ENCODE measurements around the gene RFPL3. TPM values are rescaled to one million over a fixed set of nuclear protein-coding genes. Genes with fewer than 3 reads are reported as not detected.
A peak's percentile ranks its signal among the peaks of the same experiment; 100 is the strongest.
"Not testable (repeated sequence)": the region's sequence is repeated elsewhere in the genome, so short reads cannot be mapped to it uniquely, and the experiment has no call there.

RFPL3 gene
- total and polyA plus RNA-seq, 4 experiments from 2014 or later: not detected

DNA sequence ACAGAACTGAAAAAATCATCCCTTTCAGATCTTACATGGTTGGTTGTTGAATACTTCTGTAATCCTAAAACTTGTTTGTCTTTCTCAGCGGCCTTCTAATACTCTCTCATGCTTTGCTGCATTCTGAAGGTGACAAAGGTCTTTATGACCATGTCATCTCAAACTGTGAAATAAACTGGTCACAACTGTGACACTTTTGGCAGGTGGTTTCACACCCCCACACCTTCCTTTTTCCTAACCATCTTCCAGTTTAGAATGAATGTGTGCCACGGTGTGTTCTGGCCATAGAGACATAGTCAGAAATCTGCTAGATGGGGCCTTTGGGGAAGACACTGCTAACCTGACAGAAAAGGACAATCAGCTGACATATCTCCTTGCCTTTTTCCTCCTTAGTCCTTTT is 14.7 kb upstream of the RFPL3 start:
- Histone ChIP-seq H3K27me3 (ENCODE audit: insufficient read depth, low read length) (peaks cover 9% of the 10 kb centered on the region), H3K4me1 (ENCODE audit: insufficient read depth, low read length) (no peaks in the 10 kb centered on the region), H3K9me3 (ENCODE audit: control insufficient read depth in 1 of 2, low read length in 2 of 2) (no peaks in the 10 kb centered on the region), H3K36me3 (ENCODE audit: insufficient read depth, low read length) (no peaks in the 10 kb centered on the region), H3K27ac (ENCODE audit: low read depth, low read length) (no peak overlapping the region), H3K4me3 (ENCODE audit: low read length in 2 of 2) (no peak overlapping the region)
- peaks cover 0 to 2% (median under 1%) of the 10 kb centered on the region in 4 donors for H3K4me1 Mint-ChIP-seq
- no peaks in the 10 kb centered on the region for H3K36me3 Mint-ChIP-seq
- ChIA-PET CTCF (ENCODE audit: partially characterized antibody) (no interaction called here), POLR2A (ENCODE audit: partially characterized antibody) (no interaction called here)
- H3K27ac Mint-ChIP-seq: no peak overlapping the region
- intact Hi-C loops (cut with micrococcal nuclease): no loop called here
- peaks cover 23 to 34% of the 10 kb centered on the region in 2 donors for H3K27me3 Mint-ChIP-seq
- DNase-seq: no peak
- peaks cover 0 to 3% (median 0%) of the 10 kb centered on the region in 8 donors for H3K9me3 Mint-ChIP-seq
- no peak overlapping the region for H3K4me3 Mint-ChIP-seq

DNA sequence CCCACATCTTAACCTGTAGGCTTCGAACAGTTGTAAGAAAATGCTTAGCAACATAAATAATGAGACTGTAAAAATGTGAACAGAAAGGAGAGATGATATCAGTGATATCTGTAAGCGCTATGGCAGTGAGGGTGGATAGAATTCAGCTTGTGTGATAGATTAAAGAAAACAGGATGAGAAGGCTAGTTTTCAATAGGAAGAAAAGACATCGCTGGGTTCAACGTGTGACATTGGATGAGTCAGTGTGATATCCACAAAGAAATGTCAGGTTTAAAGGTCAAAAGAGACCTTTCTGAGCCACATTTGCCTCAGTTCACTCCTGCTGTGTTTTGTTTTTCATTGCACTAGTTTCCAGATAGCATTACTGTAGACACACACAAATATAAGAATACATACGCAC is 13.7 kb upstream of the RFPL3 start:
- peaks cover 20 to 30% of the 10 kb centered on the region in 2 donors for H3K27me3 Mint-ChIP-seq
- H3K27ac Mint-ChIP-seq: no peak overlapping the region
- no peak overlapping the region for H3K4me3 ChIP-seq (ENCODE audit: low read length in 2 of 2)
- H3K36me3 Mint-ChIP-seq: no peaks in the 10 kb centered on the region
- H3K4me3 Mint-ChIP-seq: no peak overlapping the region
- H3K9me3 ChIP-seq (ENCODE audit: control insufficient read depth in 1 of 2, low read length in 2 of 2): no peaks in the 10 kb centered on the region
- DNase-seq: no peak
- no peaks in the 10 kb centered on the region for H3K36me3 ChIP-seq (ENCODE audit: insufficient read depth, low read length)
- H3K4me1 ChIP-seq (ENCODE audit: insufficient read depth, low read length): no peaks in the 10 kb centered on the region
- intact Hi-C loops (cut with micrococcal nuclease): no loop called here
- H3K4me1 Mint-ChIP-seq: peaks cover 0 to under 1% (median 0%) of the 10 kb centered on the region in 4 donors
- no peak overlapping the region for H3K27ac ChIP-seq (ENCODE audit: low read depth, low read length)
- peaks cover 9% of the 10 kb centered on the region for H3K27me3 ChIP-seq (ENCODE audit: insufficient read depth, low read length)
- peaks cover 0 to 3% (median 0%) of the 10 kb centered on the region in 8 donors for H3K9me3 Mint-ChIP-seq
- POLR2A ChIA-PET (ENCODE audit: partially characterized antibody): no interaction called here
- CTCF ChIA-PET (ENCODE audit: partially characterized antibody): no interaction called here

DNA sequence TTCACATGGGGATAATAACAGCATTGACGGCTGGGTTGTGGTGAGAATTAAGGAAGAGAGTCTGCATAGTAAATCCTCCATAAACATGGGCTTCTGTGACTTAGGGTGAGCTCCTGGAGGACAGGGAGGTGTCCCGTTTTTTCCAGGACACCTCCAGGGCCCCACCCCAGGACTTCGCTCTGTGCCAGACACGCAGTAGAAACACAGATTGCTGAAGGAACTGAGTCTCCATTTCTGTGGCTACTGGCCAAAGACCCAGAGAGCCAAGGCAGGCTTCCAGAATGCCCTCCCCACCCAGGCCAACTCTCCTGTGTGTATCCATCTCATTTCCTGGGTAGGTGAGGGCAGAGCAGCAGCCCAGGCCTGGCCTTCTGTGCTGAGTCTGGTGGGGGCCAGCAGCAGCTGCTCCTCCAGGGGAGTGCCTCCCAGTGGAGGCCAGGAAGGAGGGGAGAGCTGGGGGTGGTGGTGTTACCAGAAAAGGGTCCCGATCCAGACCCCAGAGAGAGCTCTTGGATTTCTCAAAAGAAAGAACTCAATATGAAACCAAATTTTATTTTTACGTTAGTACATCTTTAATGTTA is 9.5 kb upstream of the RFPL3 start:
- ChIA-PET POLR2A (ENCODE audit: partially characterized antibody) (no interaction called here), CTCF (ENCODE audit: partially characterized antibody) (no interaction called here)
- Histone ChIP-seq H3K9me3 (ENCODE audit: control insufficient read depth in 1 of 2, low read length in 2 of 2) (no peaks in the 10 kb centered on the region), H3K4me3 (ENCODE audit: low read length in 2 of 2) (no peak overlapping the region), H3K4me1 (ENCODE audit: insufficient read depth, low read length) (no peaks in the 10 kb centered on the region), H3K27me3 (ENCODE audit: insufficient read depth, low read length) (peaks cover 5% of the 10 kb centered on the region), H3K27ac (ENCODE audit: low read depth, low read length) (no peak overlapping the region), H3K36me3 (ENCODE audit: insufficient read depth, low read length) (no peaks in the 10 kb centered on the region)
- H3K36me3 Mint-ChIP-seq: no peaks in the 10 kb centered on the region
- no peaks in the 10 kb centered on the region for H3K4me1 Mint-ChIP-seq
- no peak for DNase-seq
- H3K9me3 Mint-ChIP-seq: peaks cover 0 to 3% (median under 1%) of the 10 kb centered on the region in 8 donors
- H3K27ac Mint-ChIP-seq: no peak overlapping the region
- H3K4me3 Mint-ChIP-seq: no peak overlapping the region
- intact Hi-C loops (cut with micrococcal nuclease): no loop called here
- peaks cover 4 to 13% of the 10 kb centered on the region in 2 donors for H3K27me3 Mint-ChIP-seq

DNA sequence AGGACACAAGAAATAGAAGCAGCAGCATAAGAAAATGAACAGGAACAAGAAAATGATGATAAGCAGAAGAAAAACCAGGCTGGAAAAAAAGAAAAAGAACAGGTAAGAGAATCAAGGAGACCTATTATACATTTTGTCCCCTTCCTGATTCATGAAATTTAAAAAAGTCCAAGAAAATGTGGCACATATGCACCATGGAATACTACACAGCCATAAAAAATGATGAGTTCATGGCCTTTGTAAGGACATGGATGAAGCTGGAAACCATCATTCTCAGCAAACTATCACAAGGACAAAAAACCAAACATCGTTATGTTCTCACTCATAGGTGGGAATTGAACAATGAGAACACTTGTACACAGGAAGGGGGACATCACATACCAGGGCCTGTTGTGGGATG is 5.8 kb upstream of the RFPL3 start:
- H3K27ac Mint-ChIP-seq; DNase-seq; H3K4me3 ChIP-seq (ENCODE audit: low read length in 2 of 2); H3K4me1 Mint-ChIP-seq; H3K9me3 ChIP-seq (ENCODE audit: control insufficient read depth in 1 of 2, low read length in 2 of 2); POLR2A ChIA-PET (ENCODE audit: partially characterized antibody); H3K9me3 Mint-ChIP-seq; H3K4me1 ChIP-seq (ENCODE audit: insufficient read depth, low read length); H3K27me3 Mint-ChIP-seq; H3K36me3 Mint-ChIP-seq; H3K27me3 ChIP-seq (ENCODE audit: insufficient read depth, low read length); H3K36me3 ChIP-seq (ENCODE audit: insufficient read depth, low read length); intact Hi-C loops (cut with micrococcal nuclease); CTCF ChIA-PET (ENCODE audit: partially characterized antibody); H3K27ac ChIP-seq (ENCODE audit: low read depth, low read length): not testable (repeated sequence)
- H3K4me3 Mint-ChIP-seq: peak overlapping the region in 1 of 8 donors; percentile 5

DNA sequence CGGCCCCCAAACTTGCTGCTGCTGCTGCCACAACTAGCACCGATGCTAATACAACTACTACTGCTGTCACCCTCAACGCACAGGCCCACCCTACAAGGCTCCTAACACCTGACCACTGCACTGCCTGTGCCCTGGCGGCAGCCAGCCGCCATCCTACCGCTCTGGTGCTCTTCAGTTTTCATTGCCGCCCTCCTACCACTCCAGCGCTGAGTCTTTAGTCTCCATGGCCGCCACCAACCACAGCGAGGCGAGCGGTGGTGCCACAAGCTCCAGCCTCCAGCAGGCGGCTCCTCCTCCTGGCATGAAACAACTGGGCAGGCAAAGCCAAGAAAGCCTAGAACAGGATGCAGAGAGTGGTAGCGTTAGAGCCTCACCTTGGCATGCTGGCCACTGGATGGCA is 5.0 kb upstream of the RFPL3 start:
- ChIA-PET POLR2A (ENCODE audit: partially characterized antibody) (no interaction called here), CTCF (ENCODE audit: partially characterized antibody) (no interaction called here)
- peaks cover 0 to 4% (median 0%) of the 10 kb centered on the region in 4 donors for H3K4me1 Mint-ChIP-seq
- H3K36me3 Mint-ChIP-seq: no peaks in the 10 kb centered on the region
- H3K36me3 ChIP-seq (ENCODE audit: insufficient read depth, low read length): no peaks in the 10 kb centered on the region
- no peak overlapping the region for H3K4me3 ChIP-seq (ENCODE audit: low read length in 2 of 2)
- H3K9me3 Mint-ChIP-seq: peaks cover 0 to 2% (median 0%) of the 10 kb centered on the region in 8 donors
- H3K27me3 ChIP-seq (ENCODE audit: insufficient read depth, low read length): no peaks in the 10 kb centered on the region
- no peak overlapping the region for H3K27ac Mint-ChIP-seq
- intact Hi-C loops (cut with micrococcal nuclease): no loop called here
- no peak overlapping the region for H3K27ac ChIP-seq (ENCODE audit: low read depth, low read length)
- no peak for DNase-seq
- no peak overlapping the region for H3K4me3 Mint-ChIP-seq
- H3K9me3 ChIP-seq (ENCODE audit: control insufficient read depth in 1 of 2, low read length in 2 of 2): no peaks in the 10 kb centered on the region
- H3K4me1 ChIP-seq (ENCODE audit: insufficient read depth, low read length): no peaks in the 10 kb centered on the region
- H3K27me3 Mint-ChIP-seq: no peaks in the 10 kb centered on the region

DNA sequence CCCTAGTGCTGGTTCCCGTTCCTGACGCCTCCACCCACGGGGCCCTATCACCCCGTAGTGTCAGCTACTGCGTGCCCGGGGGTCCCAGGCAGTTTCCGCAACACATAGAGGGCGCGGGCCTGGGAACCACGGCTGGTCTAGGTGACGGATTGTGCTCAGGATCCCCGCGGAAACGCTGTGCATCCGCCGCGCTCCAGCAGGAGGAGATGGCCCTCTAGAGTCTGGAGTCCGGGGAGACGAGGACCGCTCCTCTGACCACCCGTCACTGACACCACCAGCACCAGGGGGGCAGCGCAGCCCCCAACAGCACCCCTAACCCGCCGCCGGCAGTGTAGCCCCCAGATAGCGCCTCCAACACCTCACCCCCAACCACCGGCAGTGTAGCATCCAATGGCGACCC is 4.4 kb upstream of the RFPL3 start:
- Mint-ChIP-seq H3K27ac (no peak overlapping the region), H3K27me3 (no peaks in the 10 kb centered on the region), H3K4me1 (peaks cover 0 to 4% (median 0%) of the 10 kb centered on the region in 4 donors), H3K9me3 (peaks cover 0 to 2% (median 0%) of the 10 kb centered on the region in 8 donors), H3K36me3 (no peaks in the 10 kb centered on the region), H3K4me3 (no peak overlapping the region)
- H3K4me1 ChIP-seq (ENCODE audit: insufficient read depth, low read length): no peaks in the 10 kb centered on the region
- no peaks in the 10 kb centered on the region for H3K9me3 ChIP-seq (ENCODE audit: control insufficient read depth in 1 of 2, low read length in 2 of 2)
- no peak overlapping the region for H3K4me3 ChIP-seq (ENCODE audit: low read length in 2 of 2)
- no peaks in the 10 kb centered on the region for H3K27me3 ChIP-seq (ENCODE audit: insufficient read depth, low read length)
- no peak overlapping the region for H3K27ac ChIP-seq (ENCODE audit: low read depth, low read length)
- H3K36me3 ChIP-seq (ENCODE audit: insufficient read depth, low read length): no peaks in the 10 kb centered on the region
- intact Hi-C loops (cut with micrococcal nuclease): no loop called here
- ChIA-PET CTCF (ENCODE audit: partially characterized antibody) (no interaction called here), POLR2A (ENCODE audit: partially characterized antibody) (no interaction called here)
- DNase-seq: no peak

DNA sequence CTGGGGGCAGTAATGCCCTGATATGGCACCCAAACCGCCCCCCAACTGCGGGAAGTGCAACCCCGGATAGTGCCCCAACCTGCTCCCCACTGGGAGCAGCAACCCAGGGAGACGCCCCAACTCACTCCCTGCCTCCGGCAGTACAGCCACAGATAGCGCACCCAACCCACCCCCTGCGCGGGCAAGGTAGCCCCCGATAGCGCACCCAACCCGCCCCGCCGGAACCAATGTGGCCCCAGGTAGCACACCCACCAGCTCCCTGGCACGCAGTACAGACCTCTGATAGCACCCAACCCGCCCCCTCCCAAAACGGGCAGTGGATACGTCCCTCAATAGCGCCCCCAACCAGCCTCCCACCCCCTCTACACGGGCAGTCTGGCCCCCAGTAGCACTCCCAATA is 3.8 kb upstream of the RFPL3 start:
- no peaks in the 10 kb centered on the region for H3K9me3 ChIP-seq (ENCODE audit: control insufficient read depth in 1 of 2, low read length in 2 of 2)

More for the DNA sequence above, 3.8 kb upstream of the RFPL3 start:
- no peaks in the 10 kb centered on the region for H3K4me1 ChIP-seq (ENCODE audit: insufficient read depth, low read length)
- intact Hi-C loops (cut with micrococcal nuclease): no loop called here
- H3K27ac Mint-ChIP-seq: no peak overlapping the region
- peaks cover 0 to 4% (median 0%) of the 10 kb centered on the region in 4 donors for H3K4me1 Mint-ChIP-seq
- no peak for DNase-seq
- peaks cover 0 to 2% (median 0%) of the 10 kb centered on the region in 8 donors for H3K9me3 Mint-ChIP-seq
- no peak overlapping the region for H3K27ac ChIP-seq (ENCODE audit: low read depth, low read length)
- no peak overlapping the region for H3K4me3 ChIP-seq (ENCODE audit: low read length in 2 of 2)
- H3K36me3 ChIP-seq (ENCODE audit: insufficient read depth, low read length): no peaks in the 10 kb centered on the region
- no peak overlapping the region for H3K4me3 Mint-ChIP-seq
- H3K27me3 Mint-ChIP-seq: no peaks in the 10 kb centered on the region
- no peaks in the 10 kb centered on the region for H3K27me3 ChIP-seq (ENCODE audit: insufficient read depth, low read length)
- CTCF ChIA-PET (ENCODE audit: partially characterized antibody): no interaction called here
- POLR2A ChIA-PET (ENCODE audit: partially characterized antibody): no interaction called here
- H3K36me3 Mint-ChIP-seq: no peaks in the 10 kb centered on the region
